IMR-90 (cell line): Measurements from ENCODE around the gene LYPD6B. TPM values are rescaled to one million over a fixed set of nuclear protein-coding genes. Genes with fewer than 3 reads are reported as not detected.
A peak's percentile ranks its signal among the peaks of the same experiment; 100 is the strongest.

Experiments
- ATAC-seq: fragments of 200-7000 bp; cut with Tn5 transposase; 2 replicates; pipeline ENCODE4 v1.9.1; 2020; ENCODE audit warnings: low read depth, mild to moderate bottlenecking, moderate library complexity
- BruUV-seq: library from RNA; stranded (reverse); fragments of 400-500 nt; replicated peaks from 2 replicates; lab custom pipeline; 2021; lab: Mats Ljungman, UMichigan
- CTCF ChIA-PET: fragments of 300-600 bp; formaldehyde crosslinking; extraction: SDS; loops from one replicate; lab custom pipeline; 2021; ENCODE audit warnings: antibody characterized with exemption; lab: Yijun Ruan, JAX
- POLR2A ChIA-PET: fragments of 300-600 bp; sonication (Branson Sonifier 250); formaldehyde crosslinking; loops from one replicate; lab custom pipeline; 2022; ENCODE audit warnings: antibody characterized with exemption; ENCODE audit not compliant: unreplicated experiment; lab: Charles Lee
- DNase-seq: peaks from one replicate; pipeline ENCODE4 v3.0.0; 2013
- H2AFZ ChIP-seq: replicated peaks from 2 replicates; pipeline ENCODE3; 2013; ENCODE audit warnings: low read length, mild to moderate bottlenecking; ENCODE audit not compliant: poor library complexity
- H2AK5ac ChIP-seq: 2 replicates; pipeline ENCODE4 v1.6.1; 2013; ENCODE audit warnings: low read depth, low read length, inconsistent platforms
- H2AK9ac ChIP-seq: replicated peaks from 2 replicates; pipeline ENCODE3; 2013; ENCODE audit warnings: mild to moderate bottlenecking, low read depth, low read length, moderate library complexity; ENCODE audit not compliant: poor library complexity
- H2BK120ac ChIP-seq: 2 replicates; pipeline ENCODE4 v1.6.1; 2013; ENCODE audit warnings: low read depth, low read length, inconsistent platforms
- H2BK15ac ChIP-seq: 3 replicates; pipeline ENCODE4 v1.6.1; 2013; ENCODE audit warnings: low read depth, low read length, inconsistent platforms
- H2BK20ac ChIP-seq: 2 replicates; pipeline ENCODE4 v1.6.1; 2013; ENCODE audit warnings: low read depth, mild to moderate bottlenecking, inconsistent platforms, low read length, moderate library complexity
- H2BK5ac ChIP-seq: 2 replicates; pipeline ENCODE4 v1.6.1; 2013; ENCODE audit warnings: mild to moderate bottlenecking, low read depth, low read length, inconsistent platforms; ENCODE audit not compliant: poor library complexity, severe bottlenecking
- H3K14ac ChIP-seq: replicated peaks from 2 replicates; pipeline ENCODE4 v1.6.1; 2013; ENCODE audit warnings: low read depth, low read length, inconsistent platforms
- H3K18ac ChIP-seq: 2 replicates; pipeline ENCODE4 v1.6.1; 2013; ENCODE audit warnings: low read depth, low read length, control low read depth
- H3K23ac ChIP-seq: 2 replicates; pipeline ENCODE4 v1.6.1; 2013; ENCODE audit warnings: low read depth, low read length, inconsistent platforms
- H3K27ac ChIP-seq: 2 replicates; pipeline ENCODE4 v1.5.1; 2013; ENCODE audit warnings: mild to moderate bottlenecking, control low read depth, low read length; ENCODE audit not compliant: insufficient read depth
- H3K27me3 ChIP-seq: 2 replicates; pipeline ENCODE4 v1.6.1; 2013; ENCODE audit warnings: low read length; ENCODE audit not compliant: control insufficient read depth, insufficient read depth
- H3K36me3 ChIP-seq: 2 replicates; pipeline ENCODE4 v1.6.1; 2013; ENCODE audit warnings: low read length, mixed read lengths; ENCODE audit not compliant: control insufficient read depth, insufficient read depth
- H3K4ac ChIP-seq: 2 replicates; pipeline ENCODE4 v1.6.1; 2013; ENCODE audit warnings: low read depth, low read length, inconsistent platforms
- H3K4me1 ChIP-seq: 2 replicates; pipeline ENCODE4 v1.6.1; 2013; ENCODE audit warnings: low read length, mixed read lengths; ENCODE audit not compliant: control insufficient read depth, insufficient read depth
- H3K4me2 ChIP-seq: 2 replicates; pipeline ENCODE4 v1.6.1; 2013; ENCODE audit warnings: low read depth, mild to moderate bottlenecking, control low read depth, low read length, moderate library complexity
- H3K4me3 ChIP-seq: 2 replicates; pipeline ENCODE4 v1.5.1; 2013; ENCODE audit warnings: low read depth, mild to moderate bottlenecking, control low read depth, low read length, moderate library complexity; ENCODE audit not compliant: insufficient read depth
- H3K56ac ChIP-seq: 2 replicates; pipeline ENCODE4 v1.6.1; 2013; ENCODE audit warnings: low read length, inconsistent platforms; ENCODE audit not compliant: insufficient read depth; ENCODE audit errors: extremely low read depth
- H3K79me1 ChIP-seq, 2 experiments: 2 replicates each; pipeline ENCODE4 v1.6.1; 2013; ENCODE audit warnings: low read length in 2 of 2, inconsistent platforms in 1 of 2, low read depth in 1 of 2
- H3K9ac ChIP-seq: 2 replicates; pipeline ENCODE4 v1.6.1; 2013; ENCODE audit warnings: low read depth, low read length, control low read depth
- H3K9me1 ChIP-seq: 2 replicates; pipeline ENCODE4 v1.6.1; 2013; ENCODE audit warnings: low read length, inconsistent platforms; ENCODE audit not compliant: insufficient read depth
- H3K9me3 ChIP-seq: 2 replicates; pipeline ENCODE4 v1.6.1; 2013; ENCODE audit warnings: low read length; ENCODE audit not compliant: control insufficient read depth, insufficient read depth
- H4K20me1 ChIP-seq: 2 replicates; pipeline ENCODE4 v1.6.1; 2013; ENCODE audit warnings: low read length, inconsistent platforms; ENCODE audit not compliant: insufficient read depth
- H4K5ac ChIP-seq: 2 replicates; pipeline ENCODE4 v1.6.1; 2013; ENCODE audit warnings: mild to moderate bottlenecking, low read depth, low read length, control low read depth
- H4K8ac ChIP-seq, 2 experiments: 2 replicates each; pipeline ENCODE4 v1.6.1; 2013; ENCODE audit warnings: low read depth in 2 of 2, low read length in 2 of 2, control low read depth in 1 of 2, inconsistent platforms in 1 of 2
- H4K91ac ChIP-seq: 2 replicates; pipeline ENCODE4 v1.6.1; 2013; ENCODE audit warnings: low read depth, low read length, inconsistent platforms; ENCODE audit not compliant: insufficient read depth
- CEBPB ChIP-seq: IDR thresholded peaks from 2 replicates; pipeline ENCODE4 v1.6.1; 2012; ENCODE audit warnings: low read depth, low read length, improper control_type of control experiment
- CHD1 ChIP-seq: IDR thresholded peaks from 2 replicates; pipeline ENCODE4 v1.6.1; 2012; ENCODE audit warnings: low read depth, low read length, improper control_type of control experiment
- CTCF ChIP-seq: conservative IDR thresholded peaks from 2 replicates; pipeline ENCODE4 v1.5.1; 2012; ENCODE audit warnings: mild to moderate bottlenecking, low read depth, low read length, improper control_type of control experiment
- FOS ChIP-seq: fragments of 150-350 bp; IDR thresholded peaks from 2 replicates; pipeline ENCODE4 v1.6.1; 2016; ENCODE audit warnings: low read depth, low read length
- MAZ ChIP-seq: IDR thresholded peaks from 2 replicates; pipeline ENCODE4 v1.6.1; 2012; ENCODE audit warnings: low read depth, mild to moderate bottlenecking, low read length, improper control_type of control experiment, moderate library complexity, borderline replicate concordance
- NFE2L2 ChIP-seq: fragments of 150-350 bp; IDR thresholded peaks from 2 replicates; pipeline ENCODE4 v1.6.1; 2016; ENCODE audit warnings: low read depth, mild to moderate bottlenecking, low read length
- POLR2A ChIP-seq: IDR thresholded peaks from 2 replicates; pipeline ENCODE4 v1.6.1; 2012; ENCODE audit warnings: mild to moderate bottlenecking, low read depth, low read length
- RAD21 ChIP-seq: IDR thresholded peaks from 2 replicates; pipeline ENCODE4 v1.6.1; 2012; ENCODE audit warnings: low read length, improper control_type of control experiment
- RCOR1 ChIP-seq: IDR thresholded peaks from 2 replicates; pipeline ENCODE4 v1.6.1; 2012; ENCODE audit warnings: mild to moderate bottlenecking, low read length, improper control_type of control experiment; ENCODE audit not compliant: insufficient replicate concordance
- SMC3 ChIP-seq: fragments of 150-350 bp; IDR thresholded peaks from 2 replicates; pipeline ENCODE4 v1.6.1; 2016; ENCODE audit warnings: low read depth, mild to moderate bottlenecking, antibody characterized with exemption, low read length, moderate library complexity
- USF2 ChIP-seq: fragments of 150-350 bp; IDR thresholded peaks from 2 replicates; pipeline ENCODE4 v1.6.1; 2017; ENCODE audit warnings: mild to moderate bottlenecking, antibody characterized with exemption, low read length, low read depth
- WGBS, 2 experiments: methylation state at CpG; one replicate each; pipeline versions ENCODE4 v1.1.5 to v1.1.7; 2013; ENCODE audit warnings: missing lambda C conversion rate in 2 of 2; ENCODE audit not compliant: insufficient read length in 1 of 2; ENCODE audit errors: extremely low coverage in 2 of 2; 5-methylcytosine and 5-hydroxymethylcytosine counted together
- dilution Hi-C: fragments of 300-500 bp; cut with HindIII; formaldehyde crosslinking; loops from one replicate; pipeline ENCODE4 v1.14.3; 2018; ENCODE audit warnings: low sequenced_read_pairs; ENCODE audit not compliant: unreplicated experiment
- in situ Hi-C: fragments of 300-500 bp; cut with MboI; formaldehyde crosslinking; loops from 3 replicates; pipeline ENCODE4 v1.14.3; 2019; ENCODE audit warnings: low sequenced_read_pairs, inconsistent platforms, mixed read lengths
- intact Hi-C: fragments of 100-400 bp; cut with micrococcal nuclease; formaldehyde crosslinking; loops from 2 replicates; pipeline ENCODE4 v1.10.0; 2022
- polyA plus RNA-seq, 3 experiments: library from polyadenylated mRNA; depleted of rRNA; stranded (reverse); fragments of >200 nt; gene quantifications; 2 replicates each; pipeline ENCODE4 v1.2.3, GENCODE V29; 2012; ENCODE audit warnings: low replicate concordance in 1 of 3
- total RNA-seq: library from RNA; depleted of rRNA; stranded (reverse); fragments of >200 nt; gene quantifications from 2 replicates; pipeline ENCODE4 v1.2.3, GENCODE V29; 2012

LYPD6B gene
- total and polyA plus RNA-seq, 2 of the 4 experiments (the other 2 are of a cell fraction) = 0.05 TPM; not detected in 1

GRCh38 chr2:148993351-148993750 is 45.1 kb upstream of the LYPD6B start:
- no peak overlapping the region for H4K8ac ChIP-seq
- no peak overlapping the region for H2AK5ac ChIP-seq
- no TSS peak for BruUV-seq
- no peak overlapping the region for H2AK9ac ChIP-seq
- H3K4me2 ChIP-seq = peak overlapping the region; percentile 24; the same call in 1 of the 2 replicates
- no peak overlapping the region for H3K4ac ChIP-seq
- no peak overlapping the region for H3K27ac ChIP-seq
- no peaks in the 10 kb centered on the region for H4K20me1 ChIP-seq
- ATAC-seq (peak; percentile 55), DNase-seq (peak; percentile 20)
- TF ChIP-seq NFE2L2 = no peak
- no peak for TF ChIP-seq RAD21
- TF ChIP-seq FOS = no peak
- no peak for TF ChIP-seq SMC3
- TF ChIP-seq POLR2A = no peak
- TF ChIP-seq RCOR1 = no peak
- no peak for TF ChIP-seq CHD1
- no peak for TF ChIP-seq USF2
- TF ChIP-seq CEBPB = no peak
- TF ChIP-seq CTCF = no peak
- TF ChIP-seq MAZ = no peak
- no peaks in the 10 kb centered on the region for H3K9me1 ChIP-seq
- no peak overlapping the region for H3K56ac ChIP-seq
- no peak overlapping the region for H2BK5ac ChIP-seq
- H3K4me3 ChIP-seq = no peak overlapping the region
- H3K9me3 ChIP-seq = no peaks in the 10 kb centered on the region
- no peak overlapping the region for H2BK20ac ChIP-seq
- WGBS, 2 experiments = no CpG with 5 or more reads among the region's 3 CpGs
- no peaks in the 10 kb centered on the region for H3K79me1 ChIP-seq
- no peaks in the 10 kb centered on the region; the same call in 1 of the 2 replicates for H3K27me3 ChIP-seq
- H3K23ac ChIP-seq = no peak overlapping the region
- CTCF ChIA-PET = no interaction called here
- no peak overlapping the region for H4K91ac ChIP-seq
- no peak overlapping the region for H2BK120ac ChIP-seq
- no peak overlapping the region for H4K5ac ChIP-seq
- dilution Hi-C loops = no loop called here
- no peak overlapping the region for H2AFZ ChIP-seq
- no peak overlapping the region for H3K14ac ChIP-seq
- no peaks in the 10 kb centered on the region for H3K36me3 ChIP-seq
- H3K4me1 ChIP-seq = no peaks in the 10 kb centered on the region
- no peak overlapping the region for H2BK15ac ChIP-seq
- in situ Hi-C loops = loop anchor here (25.0 kb wide), 1 partner anchor 1006 kb away; no protein-coding TSS in a partner anchor
- no peak overlapping the region for H3K18ac ChIP-seq
- no peak overlapping the region for H3K9ac ChIP-seq
- intact Hi-C loops = loop anchor here (5.0 kb wide), 2 partner anchors 461 to 481 kb away; no protein-coding TSS in a partner anchor
- POLR2A ChIA-PET = no interaction called here
